C4-2B (cell line): ENCODE data around the gene NFKB2.

Source experiments
- ZFX ChIP-seq: fragments of 450-650 bp; IDR thresholded peaks from 2 replicates; pipeline ENCODE4 v1.6.1; 2017
- TF ChIP-seq, protein P1 (sequence below): fragments of 450-650 bp; conservative IDR thresholded peaks from 2 replicates; pipeline ENCODE4 v1.5.1; 2017; ENCODE audit warnings: mild to moderate bottlenecking

DNA sequence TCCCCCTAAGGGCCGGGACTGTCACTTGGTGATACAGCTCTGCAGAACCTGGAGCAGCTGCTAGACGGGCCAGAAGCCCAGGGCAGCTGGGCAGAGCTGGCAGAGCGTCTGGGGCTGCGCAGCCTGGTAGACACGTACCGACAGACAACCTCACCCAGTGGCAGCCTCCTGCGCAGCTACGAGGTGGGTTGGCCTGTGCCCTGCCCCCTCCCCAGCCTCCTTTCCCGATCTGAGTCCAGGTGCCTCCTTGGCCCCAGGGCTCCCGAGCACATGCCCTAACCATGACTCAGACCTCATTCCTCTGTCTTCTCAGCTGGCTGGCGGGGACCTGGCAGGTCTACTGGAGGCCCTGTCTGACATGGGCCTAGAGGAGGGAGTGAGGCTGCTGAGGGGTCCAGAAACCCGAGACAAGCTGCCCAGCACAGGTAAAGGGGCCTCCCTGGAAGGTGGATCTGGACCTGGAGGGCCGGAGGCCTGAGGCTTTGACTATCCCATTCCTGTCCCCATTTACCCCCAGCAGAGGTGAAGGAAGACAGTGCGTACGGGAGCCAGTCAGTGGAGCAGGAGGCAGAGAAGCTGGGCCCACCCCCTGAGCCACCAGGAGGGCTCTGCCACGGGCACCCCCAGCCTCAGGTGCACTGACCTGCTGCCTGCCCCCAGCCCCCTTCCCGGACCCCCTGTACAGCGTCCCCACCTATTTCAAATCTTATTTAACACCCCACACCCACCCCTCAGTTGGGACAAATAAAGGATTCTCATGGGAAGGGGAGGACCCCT, 6.4 kb downstream of the NFKB2 start:
- TF ChIP-seq, protein P1, sequence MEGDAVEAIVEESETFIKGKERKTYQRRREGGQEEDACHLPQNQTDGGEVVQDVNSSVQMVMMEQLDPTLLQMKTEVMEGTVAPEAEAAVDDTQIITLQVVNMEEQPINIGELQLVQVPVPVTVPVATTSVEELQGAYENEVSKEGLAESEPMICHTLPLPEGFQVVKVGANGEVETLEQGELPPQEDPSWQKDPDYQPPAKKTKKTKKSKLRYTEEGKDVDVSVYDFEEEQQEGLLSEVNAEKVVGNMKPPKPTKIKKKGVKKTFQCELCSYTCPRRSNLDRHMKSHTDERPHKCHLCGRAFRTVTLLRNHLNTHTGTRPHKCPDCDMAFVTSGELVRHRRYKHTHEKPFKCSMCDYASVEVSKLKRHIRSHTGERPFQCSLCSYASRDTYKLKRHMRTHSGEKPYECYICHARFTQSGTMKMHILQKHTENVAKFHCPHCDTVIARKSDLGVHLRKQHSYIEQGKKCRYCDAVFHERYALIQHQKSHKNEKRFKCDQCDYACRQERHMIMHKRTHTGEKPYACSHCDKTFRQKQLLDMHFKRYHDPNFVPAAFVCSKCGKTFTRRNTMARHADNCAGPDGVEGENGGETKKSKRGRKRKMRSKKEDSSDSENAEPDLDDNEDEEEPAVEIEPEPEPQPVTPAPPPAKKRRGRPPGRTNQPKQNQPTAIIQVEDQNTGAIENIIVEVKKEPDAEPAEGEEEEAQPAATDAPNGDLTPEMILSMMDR, result no peak
- no peak for TF ChIP-seq ZFX
